Measurements from ENCODE around the gene ZSCAN21.

- TF ChIP-seq POLR2AphosphoS5 (IDR thresholded peaks at IDR 0.05; ENCODE audit: low read depth, low read length) (no peak), TAF1 (IDR thresholded peaks at IDR 0.05; ENCODE audit: borderline replicate concordance, insufficient read depth, low read length) (no peak), SIN3A (IDR thresholded peaks at IDR 0.05; ENCODE audit: borderline replicate concordance, insufficient read depth, low read length) (no peak)
Measured at GRCh38 chr7:100099452-100099851, 49.9 kb downstream of the ZSCAN21 start.

All from PFSK-1 (cell line).